HCT116 (cell line): ENCODE measurements around the gene ADARB2. TPM values are rescaled to one million over a fixed set of nuclear protein-coding genes. Genes with fewer than 3 reads are reported as not detected.

Source experiments
- ATAC-seq: fragments of 200-7000 bp; cut with Tn5 transposase; 2 replicates; pipeline ENCODE4 v1.9.1; 2020; ENCODE audit warnings: mild to moderate bottlenecking, moderate library complexity
- BruUV-seq: library from RNA; stranded (reverse); fragments of 400-500 nt; replicated peaks from 2 replicates; lab custom pipeline; 2021; lab: Mats Ljungman, UMichigan
- CTCF ChIA-PET: fragments of 300-600 bp; sonication (Branson Sonifier 250); formaldehyde crosslinking; loops from one replicate; lab custom pipeline; 2021; ENCODE audit warnings: antibody characterized with exemption; lab: Charles Lee
- POLR2A ChIA-PET: fragments of 300-600, 350-600 bp; sonication (Branson Sonifier 250); formaldehyde crosslinking; loops from one replicate; lab custom pipeline; 2021; ENCODE audit warnings: antibody characterized with exemption; lab: Charles Lee
- RAD21 ChIA-PET, 2 experiments: fragments of 300-600 bp; sonication (Branson Sonifier 250); formaldehyde crosslinking; loops; one replicate each; lab custom pipeline; 2023; ENCODE audit warnings: low total read pairs in 2 of 2; ENCODE audit not compliant: uncharacterized antibody in 2 of 2, unreplicated experiment in 2 of 2, low non-redundant PET in 1 of 2; lab: Charles Lee
- DNase-seq: peaks from one replicate; pipeline ENCODE4 v3.0.0-alpha.2; 2010; ENCODE audit warnings: low read depth, low spot score
- H2AFZ ChIP-seq: fragments of 200-600 bp; shearing (Covaris generic), sonication (generic); 2 replicates; pipeline ENCODE4 v1.6.1; 2017; ENCODE audit warnings: low read depth, mixed run types, mixed read lengths, antibody characterized with exemption, low read length; ENCODE audit not compliant: poor library complexity, severe bottlenecking
- H3K27ac ChIP-seq: 2 replicates; pipeline ENCODE4 v1.5.1; 2012; ENCODE audit warnings: low read depth, low read length
- H3K27me3 ChIP-seq: fragments of 200-600 bp; sonication (generic); 2 replicates; pipeline ENCODE4 v1.6.1; 2016; ENCODE audit warnings: mixed run types, low read length, mixed read lengths; ENCODE audit not compliant: insufficient read depth
- H3K36me3 ChIP-seq, 2 experiments: fragments of 200-500 bp in 1 of 2; fragments of 200-600 bp in 1 of 2; sonication (Bioruptor generic) in 1 of 2; sonication (generic) in 1 of 2; 2 replicates each; pipeline versions ENCODE4 v1.5.1 to v1.6.1; 2014 to 2016; ENCODE audit warnings: low read length in 2 of 2, inconsistent platforms in 1 of 2, mixed read lengths in 1 of 2, mixed run types in 1 of 2; ENCODE audit not compliant: insufficient read depth in 2 of 2, control insufficient read depth in 1 of 2
- H3K4me1 ChIP-seq, 2 experiments: fragments of 200-600 bp in 1 of 2; sonication (generic) in 1 of 2; 2 replicates each; pipeline versions ENCODE4 v1.5.1 to v1.6.1; 2012 to 2017; ENCODE audit warnings: low read length in 2 of 2, inconsistent platforms in 1 of 2, mild to moderate bottlenecking in 1 of 2, mixed read lengths in 1 of 2, mixed run types in 1 of 2, moderate library complexity in 1 of 2; ENCODE audit not compliant: insufficient read depth in 2 of 2, control insufficient read depth in 1 of 2
- H3K4me2 ChIP-seq: fragments of 200-600 bp; sonication (generic); 2 replicates; pipeline ENCODE4 v1.6.1; 2017; ENCODE audit warnings: mixed run types, low read length, mixed read lengths
- H3K4me3 ChIP-seq, 2 experiments: fragments of 200-600 bp in 1 of 2; sonication (generic) in 1 of 2; replicated peaks in 1 of 2; 2 replicates each; pipeline ENCODE4 v1.5.1; 2011 to 2016; ENCODE audit warnings: low read length in 2 of 2, control low read depth in 1 of 2, low read depth in 1 of 2, mild to moderate bottlenecking in 1 of 2, mixed read lengths in 1 of 2, mixed run types in 1 of 2
- H3K79me2 ChIP-seq: fragments of 200-600 bp; sonication (generic); 2 replicates; pipeline ENCODE4 v1.6.1; 2017; ENCODE audit warnings: mild to moderate bottlenecking, mixed run types, low read length, moderate library complexity, mixed read lengths; ENCODE audit not compliant: insufficient read depth
- H3K9ac ChIP-seq: fragments of 200-600 bp; sonication (generic); 2 replicates; pipeline ENCODE4 v1.6.1; 2016; ENCODE audit warnings: low read length, mixed read lengths
- H3K9me2 ChIP-seq: fragments of 200-600 bp; sonication (generic), shearing (Covaris generic); 2 replicates; pipeline ENCODE4 v1.6.1; 2017; ENCODE audit warnings: mixed run types, mild to moderate bottlenecking, moderate library complexity; ENCODE audit not compliant: insufficient read depth
- H3K9me3 ChIP-seq, 2 experiments: fragments of 200-500 bp in 1 of 2; fragments of 200-600 bp in 1 of 2; sonication (Bioruptor generic) in 1 of 2; sonication (generic) in 1 of 2; 2 replicates each; pipeline ENCODE4 v1.6.1; 2014 to 2017; ENCODE audit warnings: low read length in 2 of 2, mixed read lengths in 2 of 2, inconsistent platforms in 1 of 2, low read depth in 1 of 2, mild to moderate bottlenecking in 1 of 2, mixed run types in 1 of 2, moderate library complexity in 1 of 2; ENCODE audit not compliant: control insufficient read depth in 1 of 2, insufficient read depth in 1 of 2
- H4K20me1 ChIP-seq: fragments of 200-600 bp; sonication (generic), shearing (Covaris generic); 2 replicates; pipeline ENCODE4 v1.6.1; 2017; ENCODE audit warnings: mixed run types, mild to moderate bottlenecking, moderate library complexity; ENCODE audit not compliant: insufficient read depth
- EZH2 ChIP-seq: fragments of 200-600 bp; sonication (generic); IDR thresholded peaks from 2 replicates; pipeline ENCODE4 v1.6.1; 2017; ENCODE audit warnings: antibody characterized with exemption, mixed run types
- EZH2phosphoT487 ChIP-seq: fragments of 200-600 bp; IDR thresholded peaks from 2 replicates; pipeline ENCODE4 v1.6.1; 2018; ENCODE audit warnings: antibody characterized with exemption, borderline replicate concordance
- FOSL1 ChIP-seq: IDR thresholded peaks from 2 replicates; pipeline ENCODE4 v1.6.1; 2012; ENCODE audit warnings: low read depth
- POLR2A ChIP-seq: IDR thresholded peaks from 2 replicates; pipeline ENCODE4 v1.7.0; 2011; ENCODE audit warnings: borderline replicate concordance; ENCODE audit not compliant: insufficient read depth, insufficient read length; ENCODE audit errors: extremely low read depth
- RAD21 ChIP-seq: IDR thresholded peaks from 2 replicates; pipeline ENCODE4 v1.6.1; 2012; ENCODE audit warnings: low read depth, mild to moderate bottlenecking
- intact Hi-C: fragments of 100-400 bp; cut with micrococcal nuclease; formaldehyde crosslinking; loops from 2 replicates; pipeline ENCODE4 v1.10.0; 2022
- total RNA-seq: library from RNA; stranded (reverse); gene quantifications from one replicate; pipeline ENCODE4 v1.2.1, GENCODE V29; 2021; ENCODE audit not compliant: unreplicated experiment
- TF ChIP-seq, protein P1 (sequence below), 3 experiments: fragments of 200-600 bp in 1 of 3; sonication (generic) in 1 of 3; IDR thresholded peaks in 2 of 3; conservative IDR thresholded peaks in 1 of 3; 2 replicates each; pipeline ENCODE4 v1.5.1; 2012 to 2017; ENCODE audit warnings: low read depth in 2 of 3, low read length in 2 of 3, antibody characterized with exemption in 1 of 3, borderline replicate concordance in 1 of 3, control low read depth in 1 of 3, mild to moderate bottlenecking in 1 of 3, mixed read lengths in 1 of 3, mixed run types in 1 of 3, moderate library complexity in 1 of 3; ENCODE audit not compliant: insufficient read depth in 1 of 3

Gene ADARB2
- total RNA-seq, 1 experiment from 2014 or later: not detected

- no peaks in the 10 kb centered on the region for H3K4me1 ChIP-seq
- TF ChIP-seq EZH2 (no peak), EZH2phosphoT487 (no peak), FOSL1 (no peak)
- TF ChIP-seq, protein P1, sequence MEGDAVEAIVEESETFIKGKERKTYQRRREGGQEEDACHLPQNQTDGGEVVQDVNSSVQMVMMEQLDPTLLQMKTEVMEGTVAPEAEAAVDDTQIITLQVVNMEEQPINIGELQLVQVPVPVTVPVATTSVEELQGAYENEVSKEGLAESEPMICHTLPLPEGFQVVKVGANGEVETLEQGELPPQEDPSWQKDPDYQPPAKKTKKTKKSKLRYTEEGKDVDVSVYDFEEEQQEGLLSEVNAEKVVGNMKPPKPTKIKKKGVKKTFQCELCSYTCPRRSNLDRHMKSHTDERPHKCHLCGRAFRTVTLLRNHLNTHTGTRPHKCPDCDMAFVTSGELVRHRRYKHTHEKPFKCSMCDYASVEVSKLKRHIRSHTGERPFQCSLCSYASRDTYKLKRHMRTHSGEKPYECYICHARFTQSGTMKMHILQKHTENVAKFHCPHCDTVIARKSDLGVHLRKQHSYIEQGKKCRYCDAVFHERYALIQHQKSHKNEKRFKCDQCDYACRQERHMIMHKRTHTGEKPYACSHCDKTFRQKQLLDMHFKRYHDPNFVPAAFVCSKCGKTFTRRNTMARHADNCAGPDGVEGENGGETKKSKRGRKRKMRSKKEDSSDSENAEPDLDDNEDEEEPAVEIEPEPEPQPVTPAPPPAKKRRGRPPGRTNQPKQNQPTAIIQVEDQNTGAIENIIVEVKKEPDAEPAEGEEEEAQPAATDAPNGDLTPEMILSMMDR (IDR thresholded peaks at IDR 0.05 in 2 of 3, conservative IDR thresholded peaks at IDR 0.05 in 1 of 3; ENCODE audit: borderline replicate concordance in 1 of 3, insufficient read depth in 1 of 3, low read depth in 2 of 3, low read length in 2 of 3): no peak
- H3K27ac ChIP-seq: no peak overlapping the region
- ChIA-PET POLR2A (no interaction called here), CTCF (no interaction called here), RAD21 (no interaction called here)
- no peaks in the 10 kb centered on the region for H3K9me3 ChIP-seq
- DNase-seq: no peak
- intact Hi-C loops: no loop called here
- H3K4me2 ChIP-seq: no peak overlapping the region
- no peak overlapping the region for H2AFZ ChIP-seq
- ATAC-seq: no peak
- H3K9me2 ChIP-seq: no peaks in the 10 kb centered on the region
- no peaks in the 10 kb centered on the region for H3K36me3 ChIP-seq
- no peak overlapping the region for H3K4me3 ChIP-seq
- BruUV-seq: no TSS peak
- H3K27me3 ChIP-seq: no peaks in the 10 kb centered on the region
- H3K9ac ChIP-seq: no peak overlapping the region
- no peaks in the 10 kb centered on the region for H3K79me2 ChIP-seq
- H4K20me1 ChIP-seq: no peaks in the 10 kb centered on the region
Observed at GRCh38 chr10:1734288-1734687, 3.0 kb downstream of the ADARB2 start.

- H3K27me3 ChIP-seq: no peaks in the 10 kb centered on the region
- no TSS peak for BruUV-seq
- CTCF ChIA-PET: no interaction called here
Observed at GRCh38 chr10:1733720-1734119, 3.6 kb downstream of the ADARB2 start.

More at GRCh38 chr10:1733720-1734119, 3.6 kb downstream of the ADARB2 start:
- no peak for TF ChIP-seq POLR2A
- no peak for TF ChIP-seq RAD21
- DNase-seq (no peak), ATAC-seq (no peak)
- intact Hi-C loops: no loop called here
- Histone ChIP-seq H3K4me2 (no peak overlapping the region), H3K9me3 (no peaks in the 10 kb centered on the region), H3K27ac (no peak overlapping the region), H3K9ac (no peak overlapping the region), H3K4me3 (no peak overlapping the region), H3K36me3 (no peaks in the 10 kb centered on the region), H4K20me1 (no peaks in the 10 kb centered on the region), H3K9me2 (no peaks in the 10 kb centered on the region), H3K79me2 (no peaks in the 10 kb centered on the region), H2AFZ (no peak overlapping the region), H3K4me1 (no peaks in the 10 kb centered on the region)
- ChIA-PET RAD21 (no interaction called here), POLR2A (no interaction called here)
